Fibroblast of skin of scalp (primary cell): ENCODE results near the gene LILRB1.
"Not testable (repeated sequence)": the region's sequence is repeated elsewhere in the genome, so short reads cannot be mapped to it uniquely, and the experiment has no call there.

Source experiments
- DNase-seq: peaks from one replicate; pipeline ENCODE4 v3.0.0-alpha.2; 2013

LILRB1 gene

DNA sequence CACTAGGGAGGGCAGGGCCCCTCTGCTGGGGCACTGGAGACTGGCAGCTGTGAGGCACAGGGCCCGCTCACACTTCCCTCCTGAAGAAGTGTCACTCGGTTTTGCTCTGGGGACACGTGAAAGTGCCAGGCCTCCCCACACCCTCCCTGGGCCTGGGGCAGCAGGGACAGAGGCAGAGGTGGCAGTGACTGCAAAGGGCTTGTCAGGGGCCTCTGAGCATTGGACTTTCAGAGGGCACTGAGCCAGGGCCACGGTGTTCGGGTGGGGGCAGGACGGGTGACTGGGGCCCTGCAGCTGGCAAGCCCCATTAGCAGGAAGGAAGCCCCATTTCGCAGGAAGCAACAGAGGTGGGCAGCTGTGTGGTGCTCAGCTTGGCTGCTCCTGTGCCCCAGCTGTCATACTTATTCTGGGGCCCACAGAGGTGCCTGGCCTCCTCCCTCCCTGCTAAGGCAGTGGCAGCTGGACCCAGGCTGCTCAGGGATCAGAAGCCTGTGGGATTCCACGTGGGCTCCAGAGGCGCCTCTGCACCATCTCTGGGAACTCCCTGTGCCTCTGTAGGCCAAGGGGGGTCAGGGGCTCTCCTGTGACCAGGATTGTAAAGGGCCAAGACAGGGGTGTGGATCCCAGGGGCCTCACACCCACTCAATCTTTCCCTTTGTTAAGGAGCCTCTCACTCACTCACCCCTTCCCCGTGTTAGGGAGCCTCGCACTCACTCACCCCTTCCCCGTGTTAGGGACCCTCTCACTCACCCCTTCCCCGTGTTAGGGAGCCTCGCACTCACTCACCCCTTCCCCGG is 5.2 kb upstream of the LILRB1 start:
- DNase-seq: not testable (repeated sequence)

DNA sequence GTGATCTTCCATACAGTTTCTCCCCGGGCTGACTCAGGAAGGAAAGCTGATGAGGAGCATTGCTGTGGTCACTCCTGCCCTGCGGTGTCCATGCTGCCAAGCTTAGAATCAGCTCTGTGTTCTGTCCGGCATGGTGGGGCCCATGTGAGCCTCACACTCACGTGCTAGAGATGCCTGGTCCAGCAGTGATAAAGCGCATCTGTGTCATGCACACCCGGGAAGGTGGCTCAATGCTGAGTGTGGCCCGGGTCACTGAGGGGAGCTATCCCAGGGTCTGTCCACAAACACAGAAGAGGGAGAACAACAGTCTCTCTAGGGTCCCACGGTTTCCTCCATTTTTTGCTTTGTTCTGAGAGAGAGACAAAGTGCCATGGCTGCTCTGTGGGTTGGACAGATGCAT is 3.5 kb upstream of the LILRB1 start:
- DNase-seq: no peak

DNA sequence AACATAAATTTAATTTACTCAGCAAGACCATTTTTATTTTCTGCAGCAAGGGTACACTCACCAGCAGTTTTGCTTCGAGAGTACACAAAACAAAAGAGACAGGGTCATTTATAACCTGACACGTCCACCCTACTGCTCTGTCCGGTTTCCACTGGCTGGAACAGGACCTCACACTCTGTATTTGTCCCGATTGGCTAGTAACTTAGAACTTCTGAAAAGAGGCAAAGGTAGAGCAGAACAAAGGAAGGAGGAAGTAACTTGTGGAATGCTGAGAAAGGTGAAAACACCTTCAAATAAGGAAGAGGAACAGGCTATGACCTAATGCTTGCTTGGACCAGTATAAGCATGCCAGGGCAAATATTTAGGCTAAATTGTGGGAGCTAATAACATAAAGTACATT is 2.4 kb upstream of the LILRB1 start:
- DNase-seq: not testable (repeated sequence)

DNA sequence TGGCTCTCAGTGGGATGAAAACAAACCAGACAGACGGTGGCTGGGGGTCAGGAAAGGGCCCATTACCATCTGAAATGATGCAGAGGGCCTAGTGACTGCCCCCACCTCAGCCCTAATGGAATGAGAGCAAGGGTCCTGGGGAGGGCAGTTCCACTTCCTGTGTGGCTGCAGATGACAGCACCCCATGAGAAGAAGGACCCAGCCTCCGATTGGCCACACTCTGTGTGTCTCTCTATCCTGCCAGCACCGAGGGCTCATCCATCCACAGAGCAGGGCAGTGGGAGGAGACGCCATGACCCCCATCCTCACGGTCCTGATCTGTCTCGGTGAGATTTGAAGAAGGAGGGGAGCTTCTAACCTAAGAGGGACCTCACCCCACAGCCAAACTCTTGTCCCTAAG is 498 bp downstream of the LILRB1 start:
- DNase-seq: no peak

DNA sequence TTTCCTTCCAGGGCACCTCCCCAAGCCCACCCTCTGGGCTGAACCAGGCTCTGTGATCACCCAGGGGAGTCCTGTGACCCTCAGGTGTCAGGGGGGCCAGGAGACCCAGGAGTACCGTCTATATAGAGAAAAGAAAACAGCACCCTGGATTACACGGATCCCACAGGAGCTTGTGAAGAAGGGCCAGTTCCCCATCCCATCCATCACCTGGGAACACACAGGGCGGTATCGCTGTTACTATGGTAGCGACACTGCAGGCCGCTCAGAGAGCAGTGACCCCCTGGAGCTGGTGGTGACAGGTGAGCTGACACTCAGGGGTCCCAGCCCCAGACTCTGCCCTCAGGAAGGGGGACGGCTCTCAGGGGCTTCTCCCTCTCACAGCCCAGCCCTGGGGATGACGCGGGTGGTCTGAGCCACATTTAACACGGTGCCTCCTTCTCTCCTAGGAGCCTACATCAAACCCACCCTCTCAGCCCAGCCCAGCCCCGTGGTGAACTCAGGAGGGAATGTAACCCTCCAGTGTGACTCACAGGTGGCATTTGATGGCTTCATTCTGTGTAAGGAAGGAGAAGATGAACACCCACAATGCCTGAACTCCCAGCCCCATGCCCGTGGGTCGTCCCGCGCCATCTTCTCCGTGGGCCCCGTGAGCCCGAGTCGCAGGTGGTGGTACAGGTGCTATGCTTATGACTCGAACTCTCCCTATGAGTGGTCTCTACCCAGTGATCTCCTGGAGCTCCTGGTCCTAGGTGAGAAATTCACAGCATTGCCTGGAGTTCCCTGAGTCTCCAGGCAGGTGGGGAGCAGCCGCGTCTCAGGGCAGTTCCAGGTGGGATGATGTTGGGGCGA is 1.4 kb downstream of the LILRB1 start:
- DNase-seq: not testable (repeated sequence)

DNA sequence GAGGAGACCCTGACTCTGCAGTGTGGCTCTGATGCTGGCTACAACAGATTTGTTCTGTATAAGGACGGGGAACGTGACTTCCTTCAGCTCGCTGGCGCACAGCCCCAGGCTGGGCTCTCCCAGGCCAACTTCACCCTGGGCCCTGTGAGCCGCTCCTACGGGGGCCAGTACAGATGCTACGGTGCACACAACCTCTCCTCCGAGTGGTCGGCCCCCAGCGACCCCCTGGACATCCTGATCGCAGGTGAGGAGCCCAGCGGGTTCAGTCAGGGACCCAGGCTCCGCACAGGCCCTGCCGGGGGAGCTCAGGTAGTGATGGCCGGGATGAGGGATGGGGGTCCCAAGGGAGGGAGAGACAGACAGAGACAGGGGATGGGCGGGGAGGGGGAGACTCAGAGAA is 2.2 kb downstream of the LILRB1 start:
- not testable (repeated sequence) for DNase-seq

DNA sequence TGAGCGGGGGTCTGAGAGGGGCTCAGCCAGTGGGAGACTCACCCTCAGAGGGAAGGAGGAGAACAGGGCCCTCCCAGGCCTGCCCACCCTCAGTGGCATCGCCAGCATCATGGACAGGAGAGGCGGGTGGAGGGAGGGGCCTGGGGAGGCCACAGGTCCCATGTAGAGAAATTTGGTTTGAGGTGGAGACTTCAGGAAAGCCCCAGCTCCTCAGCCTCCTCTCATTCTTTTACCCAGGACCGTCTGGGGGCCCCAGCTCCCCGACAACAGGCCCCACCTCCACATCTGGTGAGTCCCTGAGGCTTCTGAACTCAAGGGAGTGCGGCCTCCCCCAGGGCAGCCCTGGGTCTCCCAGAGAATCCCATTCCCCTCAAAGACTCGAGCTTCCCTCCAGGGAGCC is 3.1 kb downstream of the LILRB1 start:
- no peak for DNase-seq

DNA sequence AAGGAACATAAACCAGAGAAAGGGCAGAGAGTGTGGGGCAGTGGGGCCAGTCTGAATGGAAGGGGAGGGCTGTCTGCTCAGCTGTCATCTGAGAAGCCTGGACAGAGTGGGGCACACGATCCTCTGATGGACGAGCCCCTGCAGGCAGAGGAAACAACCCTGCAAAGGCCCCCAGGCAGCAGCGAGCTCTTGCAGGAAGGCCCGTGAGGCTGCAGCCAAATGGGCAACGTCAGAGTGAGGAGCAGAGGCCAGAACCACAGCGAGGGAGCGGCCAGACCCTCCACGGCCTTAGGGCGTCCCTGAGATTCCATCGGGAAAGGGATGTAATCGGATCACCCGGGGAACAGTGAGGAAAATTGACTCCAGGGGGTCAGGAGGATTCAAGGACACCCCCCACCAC is 5.8 kb downstream of the LILRB1 start:
- DNase-seq: not testable (repeated sequence)

DNA sequence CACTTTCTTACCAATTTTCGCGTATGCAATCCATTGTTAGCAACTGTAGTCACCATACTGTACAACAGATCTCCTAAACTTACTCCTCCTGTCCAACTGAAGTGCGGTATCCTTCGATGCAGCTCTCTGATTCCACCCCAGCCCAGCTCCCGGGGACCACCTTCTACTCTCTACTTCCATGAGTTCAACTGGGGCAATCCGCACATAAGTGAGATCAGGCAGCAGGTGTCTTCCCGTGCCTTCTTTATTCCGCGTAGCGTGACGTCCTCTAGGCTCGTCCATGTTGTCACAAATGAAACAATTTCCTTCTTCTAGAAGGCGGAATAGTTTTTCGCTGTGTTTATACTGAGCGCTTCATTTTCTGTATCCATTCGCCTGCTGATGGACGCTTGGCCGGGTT is 8.4 kb downstream of the LILRB1 start:
- DNase-seq: no peak

DNA sequence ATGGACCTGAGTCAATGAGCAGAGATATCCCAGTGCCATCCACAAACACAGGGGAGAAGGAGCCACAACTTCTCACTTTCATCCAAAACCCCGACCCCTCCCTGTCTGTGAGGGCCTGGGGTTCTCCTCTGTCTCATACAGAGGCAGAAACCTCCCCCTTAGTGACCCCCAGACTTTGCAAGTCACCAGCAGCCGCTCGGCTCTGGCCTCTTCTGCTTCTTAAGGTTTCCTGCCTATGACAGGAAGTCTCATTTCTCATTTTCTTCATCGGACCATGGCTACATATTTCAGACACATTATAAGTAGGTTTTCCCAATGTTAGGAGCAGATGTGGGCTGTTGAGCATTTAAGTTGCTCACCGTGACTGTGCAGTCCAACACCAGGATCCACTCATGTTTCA is 12.7 kb downstream of the LILRB1 start:
- DNase-seq: not testable (repeated sequence)

DNA sequence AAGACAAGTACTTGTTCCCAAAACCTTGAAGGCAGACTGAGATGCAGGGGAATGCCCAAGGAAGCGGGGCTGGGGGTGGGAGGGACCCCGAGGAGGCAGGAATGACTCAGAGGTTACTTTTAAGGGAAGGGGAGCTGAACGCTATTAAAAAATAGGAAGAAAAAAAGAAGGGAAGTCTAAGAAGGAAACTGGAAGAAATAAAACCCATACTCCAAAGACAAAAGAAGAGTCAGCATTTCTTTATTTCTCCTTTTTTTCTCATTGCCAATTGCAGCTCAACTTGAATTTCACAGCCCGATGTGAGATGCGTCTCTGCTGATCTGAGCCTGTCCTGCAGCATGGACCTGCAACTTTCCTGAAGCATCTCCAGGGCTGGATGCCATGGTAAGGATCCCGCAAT is 13.3 kb downstream of the LILRB1 start:
- DNase-seq: not testable (repeated sequence)

DNA sequence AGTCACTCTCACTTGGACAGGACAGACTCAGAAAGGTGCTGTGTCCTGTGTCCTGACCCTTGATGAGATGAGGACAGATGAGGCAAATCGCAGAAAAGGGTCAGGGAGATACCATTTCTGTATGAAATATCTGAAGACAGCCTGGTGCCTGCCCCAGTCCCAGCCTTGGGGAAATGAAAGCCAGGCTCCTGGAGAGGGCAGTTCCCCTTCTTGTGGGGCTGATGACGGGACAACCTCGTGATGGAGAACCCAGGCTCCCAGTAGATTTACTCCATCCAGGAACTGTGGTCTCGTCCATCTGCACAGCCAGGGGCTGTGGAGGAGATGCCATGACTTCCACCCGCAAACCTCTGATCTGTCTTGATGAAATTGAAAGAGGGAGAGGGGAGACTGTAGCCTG is 13.8 kb downstream of the LILRB1 start:
- DNase-seq: no peak

DNA sequence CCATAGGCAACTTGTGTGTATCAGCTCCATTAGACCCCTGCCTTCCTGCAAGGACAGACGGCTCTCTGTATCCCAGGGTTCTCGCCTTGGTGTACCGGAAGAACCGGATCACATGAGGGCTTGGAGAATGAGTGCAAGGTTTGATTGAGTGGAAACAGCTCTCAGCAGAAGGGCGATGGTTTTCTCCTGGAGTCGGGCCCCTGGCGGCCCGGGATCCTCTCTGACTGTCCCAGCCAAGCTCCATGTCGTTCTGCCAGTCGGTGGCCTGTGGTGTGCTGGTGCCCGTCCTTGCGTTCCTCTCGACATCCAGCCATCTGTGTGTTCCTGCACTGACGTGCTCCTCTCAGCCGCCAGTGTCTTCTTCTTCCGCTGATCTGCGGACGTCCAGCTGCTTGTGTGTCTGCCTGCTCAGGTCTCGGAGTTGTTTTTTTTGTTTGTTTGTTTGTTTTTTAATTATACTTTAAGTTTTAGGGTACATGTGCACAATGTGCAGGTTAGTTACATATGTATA is 16.1 kb downstream of the LILRB1 start:
- no peak for DNase-seq

DNA sequence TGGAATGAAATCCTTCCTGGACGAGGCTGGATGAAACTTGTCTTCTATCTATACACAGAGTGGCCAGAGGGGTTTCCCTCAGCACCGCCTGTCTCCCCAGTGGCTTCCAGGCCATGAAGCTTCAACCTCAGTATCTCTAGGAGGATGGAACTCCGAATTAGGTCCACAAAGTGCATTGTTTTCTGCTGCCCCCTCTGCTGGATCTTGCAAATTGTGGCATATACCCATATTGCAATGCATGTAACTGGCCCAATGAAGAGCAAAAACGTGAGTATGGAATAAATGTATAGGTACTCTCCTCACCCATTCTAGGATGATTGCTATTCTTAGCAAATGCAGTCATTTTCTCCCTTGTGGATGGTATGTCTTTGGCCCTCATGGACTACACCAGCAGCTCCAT is 17.8 kb downstream of the LILRB1 start:
- no peak for DNase-seq

DNA sequence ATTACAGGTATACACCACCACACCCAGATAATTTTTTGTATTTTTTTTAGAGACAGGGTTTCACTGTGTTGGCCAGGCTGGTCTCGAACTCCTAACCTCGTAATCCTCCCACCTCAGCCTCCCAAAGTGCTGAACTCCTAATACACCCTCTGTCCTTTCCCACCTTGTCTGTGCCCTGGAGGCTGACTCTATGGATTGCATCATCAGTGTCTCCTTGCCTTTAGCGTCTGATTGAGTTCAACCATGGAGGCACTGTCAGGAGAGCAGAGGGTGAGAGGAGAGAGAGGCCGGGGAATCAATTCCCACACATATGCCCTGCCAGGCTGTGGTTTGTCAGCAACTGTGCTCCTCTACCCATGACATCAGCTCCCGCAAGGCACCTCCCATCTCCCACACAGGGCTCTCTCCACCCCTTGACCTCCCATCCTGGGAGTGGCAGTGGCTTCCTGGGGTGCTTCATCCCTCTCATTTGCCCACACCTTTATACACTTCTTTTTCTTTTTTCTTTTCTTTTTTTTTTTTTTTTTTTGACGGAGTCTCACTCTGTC is 19.9 kb downstream of the LILRB1 start:
- no peak for DNase-seq

DNA sequence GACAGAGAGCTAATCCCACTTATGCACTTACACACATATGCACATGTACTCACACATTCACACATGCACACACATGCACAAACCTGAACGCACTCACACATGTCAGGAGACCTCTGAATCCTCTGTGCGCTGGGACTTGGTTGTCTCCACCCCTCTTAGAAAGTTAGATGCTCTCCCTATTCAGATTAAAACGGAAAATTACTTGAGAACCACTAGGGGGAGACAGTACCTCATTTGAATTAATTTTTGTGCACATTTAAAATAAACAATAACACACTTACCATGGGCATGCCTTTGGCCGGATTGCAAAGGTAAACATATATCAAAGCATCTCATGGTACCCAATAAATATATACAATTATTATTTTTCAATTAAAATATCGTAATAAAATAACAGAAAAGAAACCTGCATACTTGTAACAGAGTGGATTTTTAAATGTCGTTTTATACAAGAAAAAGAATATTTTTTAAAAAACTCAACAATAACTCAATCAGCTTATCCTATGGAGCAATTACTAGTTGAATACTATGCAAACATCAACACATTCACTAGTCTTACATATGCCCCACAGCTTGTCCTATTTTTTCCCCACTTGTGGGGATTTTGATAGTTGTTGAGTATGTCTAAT is 23.0 kb downstream of the LILRB1 start:
- peak; percentile 1 for DNase-seq

DNA sequence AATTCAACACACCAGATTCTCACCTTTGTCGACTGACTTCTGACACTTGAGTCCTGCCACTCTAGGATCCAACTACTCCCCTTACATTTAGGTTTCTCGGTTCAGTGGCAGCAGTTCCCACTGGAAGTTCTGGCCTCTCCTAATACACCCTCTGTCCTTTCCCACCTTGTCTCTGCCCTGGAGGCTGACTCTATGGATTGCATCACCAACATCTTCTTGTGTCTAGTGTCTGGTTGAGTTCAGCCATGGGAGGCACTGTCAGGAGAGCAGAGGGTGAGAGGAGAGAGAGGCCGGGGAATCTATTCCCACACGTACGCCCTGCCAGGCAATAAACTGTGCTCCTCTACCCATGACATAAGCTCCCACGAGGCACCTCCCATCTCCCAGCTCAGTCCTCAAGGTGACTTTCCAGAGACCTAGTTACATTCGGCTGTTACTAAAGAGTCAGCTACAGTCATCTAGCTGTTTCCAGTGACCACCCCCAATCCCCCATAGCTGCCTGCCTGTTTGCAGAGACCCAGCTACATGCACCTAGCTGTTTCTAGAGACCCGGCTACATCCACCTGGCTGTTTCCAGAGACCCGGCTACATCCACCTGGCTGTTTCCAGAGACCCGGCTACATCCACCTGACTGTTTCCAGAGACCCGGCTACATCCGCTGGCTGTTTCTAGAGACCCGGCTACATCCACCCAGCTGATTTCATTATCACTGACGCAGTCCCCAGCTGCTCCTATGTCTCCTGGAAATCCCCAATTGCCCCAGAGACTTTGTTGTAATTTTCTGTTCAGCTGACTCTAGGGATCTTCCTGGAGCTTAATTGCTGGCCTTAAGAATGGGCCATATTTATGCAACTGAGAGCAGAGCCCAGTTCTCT is 24.4 kb downstream of the LILRB1 start:
- DNase-seq: no peak

DNA sequence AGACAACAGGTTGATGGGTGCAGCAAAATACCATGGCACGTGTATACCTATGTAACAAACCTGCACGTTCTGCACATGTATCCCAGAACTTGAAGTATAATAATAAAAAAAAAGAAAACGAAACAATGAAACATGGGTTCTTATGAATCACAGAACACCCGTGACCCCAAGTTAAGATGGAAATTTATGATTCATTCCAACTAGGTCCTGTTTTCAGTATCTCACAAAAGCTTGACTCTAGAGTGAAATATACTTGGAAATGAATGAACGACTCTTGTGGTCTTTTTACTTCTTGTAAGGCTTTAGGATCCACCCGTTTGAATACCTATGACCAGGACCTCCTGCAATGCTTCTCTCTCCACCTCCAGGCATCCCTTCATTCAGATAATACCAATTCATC is 29.0 kb downstream of the LILRB1 start:
- DNase-seq: no peak

DNA sequence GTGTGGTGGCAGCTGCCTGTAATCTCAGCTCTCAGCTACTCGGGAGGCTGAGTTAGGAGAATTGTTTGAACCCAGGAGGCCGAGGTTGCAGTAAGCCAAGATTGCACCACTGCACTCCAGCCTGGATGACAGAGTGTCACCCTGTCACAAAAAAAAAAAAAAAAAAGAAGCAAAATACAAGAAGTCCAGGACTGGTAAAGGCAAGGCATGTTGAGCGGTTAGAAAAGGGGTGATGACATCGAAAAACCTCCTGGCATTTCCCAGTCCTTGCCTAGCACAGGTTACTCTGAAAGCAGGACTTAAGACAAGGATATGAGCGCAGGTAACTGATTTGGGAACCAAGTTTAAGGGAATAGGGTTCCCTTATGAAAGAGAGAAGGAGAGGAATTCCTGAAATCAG is 30.0 kb downstream of the LILRB1 start:
- no peak for DNase-seq

DNA sequence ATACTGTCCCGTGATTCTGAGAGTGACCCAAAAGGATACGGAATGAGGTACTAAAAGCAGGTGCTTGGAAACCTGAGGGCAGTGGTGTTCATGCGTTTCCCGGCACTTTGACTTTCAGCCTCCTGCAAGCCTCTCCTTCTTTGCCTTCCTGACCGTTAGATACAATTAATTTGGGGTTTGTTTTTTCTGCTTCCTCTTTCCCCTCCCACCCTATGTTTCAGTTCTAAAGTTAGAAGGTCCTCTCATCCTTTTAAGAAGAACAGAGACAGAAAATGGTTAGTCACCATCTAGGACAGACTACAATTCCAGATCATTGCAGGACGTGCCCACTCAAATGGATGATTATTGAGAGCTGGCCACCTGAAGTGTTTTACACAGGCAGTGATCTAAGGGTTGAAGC is 30.7 kb downstream of the LILRB1 start:
- no peak for DNase-seq

DNA sequence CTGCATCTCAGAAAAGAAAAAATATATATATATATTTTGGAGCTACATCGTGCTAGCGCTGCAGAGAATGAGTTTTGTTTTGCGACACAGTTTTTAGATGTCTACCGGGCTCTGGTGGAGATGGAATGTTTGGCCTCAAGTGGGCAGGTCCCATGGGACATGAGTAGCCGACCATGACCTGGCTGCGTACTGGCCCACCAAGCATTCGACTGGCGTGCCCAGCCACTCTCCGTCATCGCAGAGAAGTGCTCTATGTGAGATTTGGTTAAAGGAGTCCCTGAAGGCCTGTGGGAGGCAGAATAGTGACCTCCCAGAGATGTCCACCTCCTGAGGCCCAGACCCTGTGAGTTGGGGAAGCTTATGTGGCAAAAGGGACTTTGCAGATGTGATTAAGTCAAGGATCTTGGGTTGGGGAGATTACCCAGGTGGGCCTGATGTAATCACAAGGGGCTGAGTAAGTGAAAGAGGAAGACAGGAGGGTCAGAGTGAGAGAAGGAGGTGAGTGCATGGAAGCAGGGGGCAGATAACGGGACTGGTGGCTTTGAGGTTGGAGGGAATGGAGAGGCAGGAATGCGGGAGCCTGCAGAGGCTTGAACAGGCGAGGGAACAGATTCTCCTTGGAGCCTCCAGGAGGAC is 31.7 kb downstream of the LILRB1 start:
- DNase-seq: no peak
